OCI-LY7 (cell line): Measurements from ENCODE around the gene HOXB1. TPM values are rescaled to one million over a fixed set of nuclear protein-coding genes. Genes with fewer than 3 reads are reported as not detected.

Source experiments
- BruUV-seq: library from RNA; stranded (reverse); fragments of 400-500 nt; replicated peaks from 2 replicates; lab custom pipeline; 2021; lab: Mats Ljungman, UMichigan
- CTCF ChIA-PET: fragments of 300-600 bp; sonication (Branson Sonifier 250); formaldehyde crosslinking; loops from one replicate; lab custom pipeline; 2022; ENCODE audit warnings: antibody characterized with exemption; ENCODE audit not compliant: unreplicated experiment; lab: Charles Lee
- POLR2A ChIA-PET: fragments of 300-600 bp; sonication (Branson Sonifier 250); formaldehyde crosslinking; loops from one replicate; lab custom pipeline; 2022; ENCODE audit warnings: antibody characterized with exemption; lab: Charles Lee
- DNase-seq: peaks from one replicate; pipeline ENCODE4 v3.0.0-alpha.2; 2015; ENCODE audit warnings: low spot score
- H2AFZ ChIP-seq: fragments of 200-600 bp; sonication (generic), shearing (Covaris generic); 2 replicates; pipeline ENCODE4 v1.6.1; 2014; ENCODE audit warnings: mild to moderate bottlenecking, antibody characterized with exemption, low read length, moderate library complexity
- H3K27ac ChIP-seq: fragments of 200-600 bp; sonication (generic); 2 replicates; pipeline ENCODE4 v1.5.1; 2014; ENCODE audit warnings: mixed run types, low read depth, mild to moderate bottlenecking, moderate library complexity, low read length, inconsistent platforms; ENCODE audit not compliant: poor library complexity, severe bottlenecking
- H3K36me3 ChIP-seq: fragments of 200-600 bp; sonication (generic); 2 replicates; pipeline ENCODE4 v1.6.1; 2014; ENCODE audit warnings: mild to moderate bottlenecking, antibody characterized with exemption, low read length, moderate library complexity, mixed read lengths; ENCODE audit not compliant: insufficient read depth
- H3K4me1 ChIP-seq: fragments of 200-600 bp; sonication (generic); 2 replicates; pipeline ENCODE4 v1.5.1; 2014; ENCODE audit warnings: mild to moderate bottlenecking, low read length; ENCODE audit not compliant: insufficient read depth, poor library complexity, severe bottlenecking
- H3K4me2 ChIP-seq: fragments of 200-600 bp; sonication (generic); 2 replicates; pipeline ENCODE4 v1.6.1; 2014; ENCODE audit warnings: mild to moderate bottlenecking, low read length
- H3K4me3 ChIP-seq: fragments of 200-600 bp; sonication (generic); 2 replicates; pipeline ENCODE4 v1.5.1; 2014; ENCODE audit warnings: mild to moderate bottlenecking, low read depth, low read length; ENCODE audit not compliant: poor library complexity, severe bottlenecking
- H3K79me2 ChIP-seq: fragments of 200-600 bp; sonication (generic); 2 replicates; pipeline ENCODE4 v1.6.1; 2016; ENCODE audit warnings: low read depth, mild to moderate bottlenecking, low read length, moderate library complexity, mixed read lengths; ENCODE audit not compliant: insufficient read depth
- H3K9me2 ChIP-seq: fragments of 200-600 bp; sonication (generic); 2 replicates; pipeline ENCODE4 v1.6.1; 2016; ENCODE audit warnings: mild to moderate bottlenecking, low read length, mixed read lengths; ENCODE audit not compliant: insufficient read depth
- H3K9me3 ChIP-seq: fragments of 200-600 bp; sonication (generic); 2 replicates; pipeline ENCODE4 v1.6.1; 2014; ENCODE audit warnings: mild to moderate bottlenecking, mixed run types, low read length, mixed read lengths
- H4K20me1 ChIP-seq: fragments of 200-600 bp; sonication (generic); 2 replicates; pipeline ENCODE4 v1.6.1; 2014; ENCODE audit warnings: mild to moderate bottlenecking, antibody characterized with exemption, low read length, moderate library complexity, mixed read lengths; ENCODE audit not compliant: insufficient read depth
- CTCF ChIP-seq: fragments of 200-600 bp; sonication (generic); conservative IDR thresholded peaks from 2 replicates; pipeline ENCODE4 v1.5.1; 2014; ENCODE audit warnings: mild to moderate bottlenecking, antibody characterized with exemption, low read length, moderate library complexity, mixed read lengths
- EZH2phosphoT487 ChIP-seq: fragments of 200-600 bp; sonication (generic); IDR thresholded peaks from 2 replicates; pipeline ENCODE4 v1.6.1; 2018; ENCODE audit warnings: low read depth, borderline replicate concordance, mild to moderate bottlenecking, mixed run types, antibody characterized with exemption, low read length, moderate library complexity, mixed read lengths
- intact Hi-C: fragments of 100-400 bp; cut with micrococcal nuclease; formaldehyde crosslinking; loops from one replicate; pipeline ENCODE4 v1.10.0; 2022; ENCODE audit not compliant: unreplicated experiment
- total RNA-seq, 2 experiments: library from RNA; depleted of rRNA in 1 of 2; stranded (reverse); fragments of >200 nt in 1 of 2; shearing (Covaris generic) in 1 of 2; gene quantifications; 2 replicates each; pipeline ENCODE4 v1.2.3, GENCODE V29; 2014 to 2022

The HOXB1 gene
- total RNA-seq, 2 experiments from 2014 or later = not detected

GRCh38 chr17:48542698-48543106 is 11.9 kb upstream of the HOXB1 start:
- H3K79me2 ChIP-seq = no peaks in the 10 kb centered on the region
- TF ChIP-seq EZH2phosphoT487 (no peak), CTCF (no peak)
- no peak overlapping the region for H3K27ac ChIP-seq
- no peaks in the 10 kb centered on the region for H3K9me3 ChIP-seq
- CTCF ChIA-PET = no interaction called here
- no peak overlapping the region for H2AFZ ChIP-seq
- POLR2A ChIA-PET = no interaction called here
- no peaks in the 10 kb centered on the region for H3K36me3 ChIP-seq
- BruUV-seq = no TSS peak
- no peaks in the 10 kb centered on the region for H4K20me1 ChIP-seq
- no peaks in the 10 kb centered on the region for H3K9me2 ChIP-seq
- H3K4me2 ChIP-seq = no peak overlapping the region
- intact Hi-C loops = no loop called here
- no peak for DNase-seq
- H3K4me3 ChIP-seq = no peak overlapping the region
- H3K4me1 ChIP-seq = no peaks in the 10 kb centered on the region

- Histone ChIP-seq H3K4me1 (no peaks in the 10 kb centered on the region), H3K4me3 (no peak overlapping the region), H4K20me1 (no peaks in the 10 kb centered on the region), H3K79me2 (no peaks in the 10 kb centered on the region), H2AFZ (no peak overlapping the region), H3K36me3 (no peaks in the 10 kb centered on the region), H3K9me3 (no peaks in the 10 kb centered on the region), H3K4me2 (no peak overlapping the region), H3K9me2 (no peaks in the 10 kb centered on the region), H3K27ac (no peak overlapping the region)
- no TSS peak for BruUV-seq
- POLR2A ChIA-PET = no interaction called here
- CTCF ChIA-PET = no interaction called here
- intact Hi-C loops = no loop called here
- DNase-seq = no peak
- TF ChIP-seq CTCF (no peak), EZH2phosphoT487 (no peak)
These were observed 11.4 kb upstream of the HOXB1 start for GRCh38 chr17:48542114-48542656.

GRCh38 chr17:48541577-48542113 is 10.8 kb upstream of the HOXB1 start:
- intact Hi-C loops = no loop called here
- no peak overlapping the region for H3K4me2 ChIP-seq
- H3K27ac ChIP-seq = no peak overlapping the region
- H3K4me3 ChIP-seq = no peak overlapping the region
- no peaks in the 10 kb centered on the region for H3K79me2 ChIP-seq
- H3K9me3 ChIP-seq = no peaks in the 10 kb centered on the region
- DNase-seq = no peak
- H3K36me3 ChIP-seq = no peaks in the 10 kb centered on the region
- H2AFZ ChIP-seq = no peak overlapping the region
- CTCF ChIA-PET = no interaction called here
- no peaks in the 10 kb centered on the region for H4K20me1 ChIP-seq
- H3K9me2 ChIP-seq = no peaks in the 10 kb centered on the region
- POLR2A ChIA-PET = no interaction called here
- no TSS peak for BruUV-seq
- no peaks in the 10 kb centered on the region for H3K4me1 ChIP-seq
- TF ChIP-seq EZH2phosphoT487 = no peak
- TF ChIP-seq CTCF = no peak
